ENCODE results near the gene BAG5.

The BAG5 gene

GRCh38 chr14:103552846-103553210 is 9.6 kb downstream of the BAG5 start:
- no peaks in the 10 kb centered on the region for H3K36me3 ChIP-seq (ENCODE audit: low read length)
- no peak overlapping the region for H3K27ac ChIP-seq (ENCODE audit: low read depth, low read length)
- no peak overlapping the region for H3K9ac ChIP-seq (ENCODE audit: low read length)
- H3K4me3 ChIP-seq (ENCODE audit: insufficient read depth, low read length, poor library complexity, severe bottlenecking) = no peak overlapping the region
- H3F3A ChIP-seq (ENCODE audit: insufficient read depth) = peaks cover 8% of the 10 kb centered on the region; the same call in 1 of the 2 replicates
- H3K79me2 ChIP-seq (ENCODE audit: insufficient read depth, low read length) = peaks cover 15% of the 10 kb centered on the region
- H3K9me3 ChIP-seq (ENCODE audit: insufficient read depth, low read length) = no peaks in the 10 kb centered on the region
- no peak overlapping the region for H3K4me2 ChIP-seq (ENCODE audit: low read depth, low read length, poor library complexity, severe bottlenecking)
- H2AFZ ChIP-seq (ENCODE audit: low read depth, low read length, severe bottlenecking) = no peak overlapping the region
- H3K9me2 ChIP-seq (replicated peaks; ENCODE audit: insufficient read depth, low read length) = no peaks in the 10 kb centered on the region
- H3K27me3 ChIP-seq (ENCODE audit: low read length) = no peaks in the 10 kb centered on the region
- H4K20me1 ChIP-seq (ENCODE audit: low read depth, low read length) = no peaks in the 10 kb centered on the region
- no peak for TF ChIP-seq CTCF (IDR thresholded peaks at IDR 0.05; ENCODE audit: insufficient read depth, low read length, poor library complexity, severe bottlenecking)
- no peak for TF ChIP-seq EZH2phosphoT487 (conservative IDR thresholded peaks at IDR 0.05; ENCODE audit: low read length)

GRCh38 chr14:103552011-103552845 is 10.2 kb downstream of the BAG5 start:
- Histone ChIP-seq H3K9ac (ENCODE audit: low read length) (no peak overlapping the region), H2AFZ (ENCODE audit: low read depth, low read length, severe bottlenecking) (no peak overlapping the region), H3K4me2 (ENCODE audit: low read depth, low read length, poor library complexity, severe bottlenecking) (no peak overlapping the region), H3K36me3 (ENCODE audit: low read length) (no peaks in the 10 kb centered on the region), H3F3A (ENCODE audit: insufficient read depth) (peaks cover 6% of the 10 kb centered on the region; the same call in 1 of the 2 replicates), H3K4me3 (ENCODE audit: insufficient read depth, low read length, poor library complexity, severe bottlenecking) (no peak overlapping the region), H3K79me2 (ENCODE audit: insufficient read depth, low read length) (peaks cover 10% of the 10 kb centered on the region; the same call in 1 of the 2 replicates), H3K9me3 (ENCODE audit: insufficient read depth, low read length) (no peaks in the 10 kb centered on the region), H3K27ac (ENCODE audit: low read depth, low read length) (no peak overlapping the region), H3K27me3 (ENCODE audit: low read length) (no peaks in the 10 kb centered on the region), H4K20me1 (ENCODE audit: low read depth, low read length) (no peaks in the 10 kb centered on the region), H3K9me2 (replicated peaks; ENCODE audit: insufficient read depth, low read length) (no peaks in the 10 kb centered on the region)
- TF ChIP-seq EZH2phosphoT487 (conservative IDR thresholded peaks at IDR 0.05; ENCODE audit: low read length) (no peak), CTCF (IDR thresholded peaks at IDR 0.05; ENCODE audit: insufficient read depth, low read length, poor library complexity, severe bottlenecking) (no peak)

GRCh38 chr14:103551338-103551762 is 11.1 kb downstream of the BAG5 start:
- H3K79me2 ChIP-seq (ENCODE audit: insufficient read depth, low read length) = 0 out of 2 replicates have a peak, but pooled peaks cover 1% of the 10 kb centered on the region
- no peak overlapping the region for H3K4me3 ChIP-seq (ENCODE audit: insufficient read depth, low read length, poor library complexity, severe bottlenecking)
- H3K9me3 ChIP-seq (ENCODE audit: insufficient read depth, low read length) = no peaks in the 10 kb centered on the region
- H3K36me3 ChIP-seq (ENCODE audit: low read length) = no peaks in the 10 kb centered on the region
- no peak overlapping the region for H3K27ac ChIP-seq (ENCODE audit: low read depth, low read length)
- H3F3A ChIP-seq (ENCODE audit: insufficient read depth) = no peaks in the 10 kb centered on the region
- H2AFZ ChIP-seq (ENCODE audit: low read depth, low read length, severe bottlenecking) = no peak overlapping the region
- no peak overlapping the region for H3K9ac ChIP-seq (ENCODE audit: low read length)
- no peak overlapping the region for H3K4me2 ChIP-seq (ENCODE audit: low read depth, low read length, poor library complexity, severe bottlenecking)
- TF ChIP-seq CTCF (IDR thresholded peaks at IDR 0.05; ENCODE audit: insufficient read depth, low read length, poor library complexity, severe bottlenecking) (no peak), EZH2phosphoT487 (conservative IDR thresholded peaks at IDR 0.05; ENCODE audit: low read length) (no peak)
- no peaks in the 10 kb centered on the region for H3K9me2 ChIP-seq (replicated peaks; ENCODE audit: insufficient read depth, low read length)
- H4K20me1 ChIP-seq (ENCODE audit: low read depth, low read length) = no peaks in the 10 kb centered on the region
- H3K27me3 ChIP-seq (ENCODE audit: low read length) = no peaks in the 10 kb centered on the region

Data from SU-DHL-6 (cell line).